ENCODE data around the gene PIK3CD.
A peak's percentile ranks its signal among the peaks of the same experiment; 100 is the strongest.
"Not testable (repeated sequence)": the region's sequence is repeated elsewhere in the genome, so short reads cannot be mapped to it uniquely, and the experiment has no call there.

The PIK3CD gene

DNA sequence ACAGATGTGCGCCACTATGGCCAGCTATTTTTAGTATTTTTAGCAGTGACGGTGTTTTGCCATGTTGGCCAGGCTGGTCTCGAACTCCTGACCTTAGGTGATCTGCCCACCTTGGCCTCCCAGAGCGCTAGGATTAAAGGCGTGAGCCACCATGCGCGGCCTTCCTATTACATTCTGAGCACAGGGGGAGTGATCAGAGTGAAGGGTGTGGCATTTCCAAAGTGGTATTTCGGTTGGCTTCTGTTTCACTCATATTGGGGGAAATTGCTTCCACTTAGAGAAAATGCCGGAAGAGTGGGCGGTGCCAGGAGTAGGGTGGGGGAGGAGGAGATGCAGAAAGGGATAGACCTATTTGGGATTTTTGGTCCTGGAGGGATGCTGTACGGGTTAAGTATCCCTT is 4.3 kb downstream of the PIK3CD start:
- DNase-seq, result no peak

DNA sequence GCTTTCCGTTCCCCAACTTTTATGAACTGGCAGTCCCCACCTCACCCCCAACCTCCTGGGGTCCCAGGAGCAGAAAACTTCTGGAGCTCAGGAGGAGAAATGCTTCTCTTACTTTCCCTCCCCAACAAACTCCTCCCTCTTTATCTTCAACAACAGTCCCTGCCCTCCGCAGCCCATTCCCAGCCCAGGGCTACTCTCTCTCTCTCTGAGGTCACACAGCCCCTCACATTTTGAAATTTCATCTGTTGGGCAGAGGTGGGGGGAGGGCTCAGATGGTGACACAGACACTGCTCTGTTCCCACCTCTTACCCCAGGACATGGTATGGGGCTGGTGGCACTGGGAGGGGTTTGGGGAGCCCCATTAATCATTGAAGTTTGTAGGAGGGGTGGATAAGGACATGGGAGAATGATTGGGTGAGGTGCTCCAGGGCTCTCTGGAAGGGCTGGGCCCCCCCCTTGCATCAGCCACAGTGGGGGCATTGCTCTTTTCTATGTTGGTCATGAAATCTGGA is 6.0 kb downstream of the PIK3CD start:
- no peak for DNase-seq

DNA sequence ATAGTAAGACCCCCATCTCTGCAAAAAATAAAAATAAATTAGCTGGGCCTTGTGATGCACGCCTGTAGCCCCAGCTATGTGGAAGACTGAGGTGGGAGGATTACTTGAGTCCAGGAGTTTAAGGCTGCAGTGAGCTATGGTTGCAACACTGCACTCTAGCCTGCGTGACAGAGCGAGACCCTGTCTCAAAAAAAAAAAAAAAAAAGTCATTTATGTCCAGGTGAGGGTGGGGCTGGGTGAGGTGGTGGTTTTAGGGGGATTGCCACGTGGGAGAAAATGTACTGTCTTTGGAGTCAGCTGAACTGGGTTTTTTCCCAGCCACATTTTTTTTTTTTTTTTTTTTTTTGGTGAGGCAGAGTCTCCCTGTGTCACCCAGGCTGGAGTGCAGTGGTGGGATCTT is 6.7 kb downstream of the PIK3CD start:
- no peak for DNase-seq

DNA sequence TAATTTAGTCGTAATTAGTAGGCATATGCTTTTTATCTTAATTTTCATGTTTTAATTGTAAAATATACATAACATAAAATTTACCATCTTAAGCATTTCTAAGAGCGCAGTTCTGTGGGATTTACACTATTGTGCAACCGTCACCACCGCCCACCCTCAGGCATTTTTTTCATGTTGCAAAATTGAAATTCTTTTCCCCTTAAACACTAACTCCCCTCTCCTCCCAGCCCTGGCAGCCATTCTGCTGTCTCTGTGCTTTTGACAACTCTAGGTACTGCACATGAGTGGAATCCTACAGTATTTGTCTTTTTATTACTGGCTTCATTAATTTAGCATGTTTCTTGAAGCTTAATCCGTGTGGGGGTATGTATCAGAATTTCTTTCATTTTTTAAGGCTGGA is 7.8 kb downstream of the PIK3CD start:
- peak; percentile 50 for DNase-seq

- DNase-seq, result no peak
Observed at GRCh38 chr1:9663257-9663656, 11.7 kb downstream of the PIK3CD start.

DNA sequence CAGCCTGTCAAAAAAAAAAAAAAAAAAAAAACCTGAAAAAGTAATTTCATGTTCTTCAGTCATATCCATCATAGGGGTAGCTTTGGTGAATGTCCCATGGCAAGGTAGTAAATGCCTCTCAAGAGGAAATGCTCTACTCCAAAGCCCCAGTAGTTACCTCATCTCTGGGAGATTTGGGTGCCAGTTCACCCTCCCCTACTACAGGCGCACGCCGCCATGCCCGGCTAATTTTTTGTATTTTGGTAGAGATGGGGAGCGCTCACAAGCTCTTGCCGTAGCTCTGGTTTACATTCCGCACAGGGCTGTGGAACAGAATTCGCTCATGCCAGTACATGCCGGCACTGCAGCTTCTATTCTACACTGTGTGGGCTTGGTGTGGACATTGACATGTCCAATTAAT is 13.7 kb downstream of the PIK3CD start:
- no peak for DNase-seq

- DNase-seq, result no peak
Observed at GRCh38 chr1:9668080-9668479, 16.5 kb downstream of the PIK3CD start.

GRCh38 chr1:9670085-9670484 is 18.6 kb downstream of the PIK3CD start:
- DNase-seq, result no peak

DNA sequence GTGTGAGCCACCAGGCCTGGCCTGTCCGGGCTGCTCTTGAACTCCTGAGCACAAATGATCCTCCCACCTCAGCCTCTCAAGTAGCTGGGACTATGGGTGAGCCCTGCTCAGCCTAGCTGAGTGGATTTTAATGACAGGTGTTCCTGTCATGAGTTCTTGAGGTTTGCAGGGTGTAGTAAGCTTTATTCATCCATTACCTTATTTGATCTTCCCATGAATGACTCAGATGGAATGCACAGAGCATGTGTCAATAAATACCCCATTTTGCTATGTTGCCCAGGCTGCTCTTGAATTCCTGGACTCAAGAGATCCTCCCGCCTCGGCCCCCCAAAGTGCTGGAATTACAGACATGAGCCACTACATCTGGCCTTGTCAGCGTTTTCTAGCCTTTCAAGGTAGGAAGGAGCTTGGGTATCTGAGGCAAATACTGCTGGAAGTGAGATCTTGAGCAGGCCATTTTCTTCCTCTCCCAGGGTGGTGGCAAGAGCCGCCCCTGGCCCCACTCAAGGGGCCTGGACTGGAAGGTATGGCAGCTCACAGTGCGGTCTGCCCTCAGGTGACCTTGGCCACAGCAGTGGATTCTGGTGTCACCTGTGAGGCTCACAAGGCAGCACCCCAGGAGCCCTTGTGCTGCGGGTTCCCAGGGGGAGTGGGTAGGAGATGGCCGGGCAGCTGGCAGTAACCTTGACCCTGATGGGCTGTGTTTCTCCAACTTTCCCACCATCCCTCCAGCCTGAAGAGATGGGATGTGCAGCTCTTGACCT is 20.0 kb downstream of the PIK3CD start:
- peak; percentile 86 for DNase-seq

DNA sequence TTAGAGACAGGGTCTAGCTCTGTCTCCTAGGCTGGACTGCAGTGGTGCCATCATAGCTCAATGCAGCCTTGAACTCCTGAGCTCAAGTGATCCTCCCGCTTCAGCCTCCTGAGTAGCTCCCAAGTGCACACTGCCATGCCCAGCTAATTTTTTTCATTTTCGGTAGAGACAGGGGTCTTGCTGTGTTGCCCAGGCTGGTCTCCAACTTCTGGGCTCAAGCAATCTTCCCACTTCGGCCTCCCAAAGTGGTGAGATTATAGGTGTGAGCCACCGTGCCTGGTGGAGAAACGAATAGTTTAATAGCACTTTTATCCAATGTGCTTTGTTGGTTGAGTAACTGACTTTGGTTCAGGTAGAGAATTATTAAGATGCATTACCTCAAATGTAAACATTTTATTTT is 20.9 kb downstream of the PIK3CD start:
- no peak for DNase-seq

DNA sequence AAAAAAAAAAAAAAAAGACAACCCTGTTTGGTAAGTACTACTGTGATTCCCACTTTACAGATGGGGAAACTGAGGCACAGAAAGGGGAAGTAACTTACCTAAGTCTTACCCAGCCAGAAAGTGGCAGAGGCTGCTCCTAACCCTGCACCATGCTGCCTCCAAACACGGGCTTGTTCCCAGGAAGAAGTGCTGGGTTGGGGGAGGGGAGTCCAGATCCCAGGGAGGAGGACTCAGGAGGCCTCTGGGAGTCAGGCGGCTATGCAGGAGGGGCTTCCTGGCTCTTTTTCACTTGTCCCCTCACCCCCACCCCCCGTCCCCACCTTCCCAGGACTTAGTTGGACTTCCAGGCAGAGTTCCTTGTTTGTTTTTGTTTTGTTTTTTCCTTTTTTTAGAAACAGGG is 23.9 kb downstream of the PIK3CD start:
- no peak for DNase-seq

GRCh38 chr1:9676128-9676527 is 24.6 kb downstream of the PIK3CD start:
- not testable (repeated sequence) for DNase-seq

DNA sequence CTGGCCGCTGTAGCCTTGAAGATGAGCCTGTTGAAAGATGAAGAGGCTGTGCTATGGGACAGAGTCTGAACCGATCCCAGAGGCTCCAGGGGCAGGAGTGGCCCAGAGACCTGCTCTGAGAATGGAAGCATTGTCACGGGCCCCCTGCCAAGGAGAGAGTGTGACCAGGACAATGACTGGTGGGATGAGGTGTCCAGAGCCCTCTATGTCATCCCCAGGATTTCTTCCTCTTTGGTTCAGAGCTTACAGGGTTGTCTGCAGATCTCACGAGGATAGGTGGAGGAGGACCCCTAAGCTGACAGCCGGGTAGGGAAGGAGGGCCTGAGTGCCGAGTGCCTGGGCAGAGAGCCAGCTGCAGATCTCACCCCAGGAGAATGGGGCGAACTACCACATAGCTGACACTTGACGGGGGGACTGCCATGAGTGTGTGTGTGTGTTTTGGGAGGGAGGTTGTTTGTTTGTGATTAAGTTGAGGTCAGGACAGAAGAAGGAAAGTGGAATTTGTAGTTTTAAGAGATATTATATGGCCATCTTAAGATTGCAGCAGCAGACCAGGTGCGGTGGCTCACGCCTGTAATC is 25.4 kb downstream of the PIK3CD start:
- no peak for DNase-seq

GRCh38 chr1:9680091-9680490 is 28.6 kb downstream of the PIK3CD start:
- DNase-seq, result no peak

DNA sequence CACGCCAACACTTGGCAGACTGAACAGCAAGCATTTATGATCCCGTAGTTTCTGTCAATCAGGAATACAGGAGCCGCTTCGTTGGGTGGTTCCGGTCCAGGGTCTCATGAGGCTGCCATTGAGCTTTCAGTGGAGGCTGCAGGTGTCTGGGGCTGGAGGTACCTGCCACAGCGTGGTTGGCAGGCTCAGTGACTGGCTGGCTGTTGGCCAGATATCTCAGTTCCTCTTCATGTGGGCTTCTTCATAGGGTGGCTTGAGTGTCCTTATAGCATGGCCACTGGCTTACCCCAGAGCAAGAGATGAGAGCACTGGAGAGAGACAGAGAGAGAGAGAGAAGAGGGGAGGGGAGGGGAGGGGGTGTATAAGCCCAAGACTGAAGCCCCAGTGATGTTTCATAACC is 29.3 kb downstream of the PIK3CD start:
- no peak for DNase-seq

GRCh38 chr1:9684801-9685200 is 33.3 kb downstream of the PIK3CD start:
- no peak for DNase-seq

- DNase-seq, result peak; percentile 39
Observed at GRCh38 chr1:9687120-9687873, 35.8 kb downstream of the PIK3CD start.

GRCh38 chr1:9687874-9688582 is 36.5 kb downstream of the PIK3CD start:
- DNase-seq, result no peak

DNA sequence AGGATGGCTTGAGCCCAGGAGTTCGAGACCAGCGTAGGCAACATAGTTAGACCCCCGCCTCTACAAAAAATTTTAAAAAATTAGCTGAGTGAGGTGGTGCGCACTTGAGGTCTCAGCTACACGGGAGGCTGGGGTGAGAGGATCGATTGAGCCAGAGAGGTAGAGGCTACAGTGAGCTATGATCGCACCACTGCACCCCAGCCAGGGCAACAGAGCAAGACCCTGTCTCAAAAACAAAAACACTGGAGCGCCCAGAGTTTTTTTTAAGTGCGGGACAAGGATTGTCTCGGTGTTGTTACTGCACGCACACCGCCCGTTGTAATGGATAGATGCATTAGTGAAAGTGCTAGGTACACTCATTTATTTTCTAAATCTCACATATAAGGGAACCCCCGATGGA is 37.1 kb downstream of the PIK3CD start:
- no peak for DNase-seq

DNA sequence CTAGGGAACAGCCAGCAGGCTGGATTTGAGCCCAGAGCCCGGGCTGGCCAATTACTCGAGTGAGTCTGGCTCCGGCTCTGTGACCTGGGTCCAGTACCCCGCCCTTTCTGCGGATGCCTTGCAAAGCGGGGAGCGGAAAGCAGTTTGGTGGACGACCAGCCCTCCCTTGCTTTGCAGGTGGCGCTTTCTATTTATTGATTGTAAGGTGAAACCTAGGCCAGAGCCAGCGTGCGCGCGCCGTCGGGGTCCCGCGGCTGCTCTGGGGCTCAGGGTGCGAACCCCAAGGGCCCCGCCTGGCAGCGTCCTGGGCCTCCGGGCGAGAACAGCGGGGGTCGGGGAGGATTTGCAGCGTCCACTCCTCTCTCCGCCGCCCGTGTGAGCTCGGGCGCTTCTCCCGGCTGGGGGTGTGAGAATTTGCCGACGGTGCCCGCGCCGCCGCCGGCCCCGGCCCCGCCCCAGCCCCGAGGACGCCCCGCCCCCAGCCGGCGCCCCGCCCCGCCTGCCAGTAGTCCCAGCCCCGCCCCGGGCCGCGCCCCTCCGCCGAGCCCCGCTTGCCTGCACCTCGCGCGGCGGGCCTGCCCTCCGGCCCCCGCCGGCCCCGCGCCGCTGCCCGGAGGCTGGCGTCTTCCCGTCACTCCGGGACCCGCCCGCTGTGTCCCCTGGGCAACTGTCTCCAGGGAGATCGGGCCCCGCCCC is 37.6 kb downstream of the PIK3CD start:
- DNase-seq, result peak; percentile 61

- no peak for DNase-seq
Observed at GRCh38 chr1:9689971-9690381, 38.4 kb downstream of the PIK3CD start.

DNA sequence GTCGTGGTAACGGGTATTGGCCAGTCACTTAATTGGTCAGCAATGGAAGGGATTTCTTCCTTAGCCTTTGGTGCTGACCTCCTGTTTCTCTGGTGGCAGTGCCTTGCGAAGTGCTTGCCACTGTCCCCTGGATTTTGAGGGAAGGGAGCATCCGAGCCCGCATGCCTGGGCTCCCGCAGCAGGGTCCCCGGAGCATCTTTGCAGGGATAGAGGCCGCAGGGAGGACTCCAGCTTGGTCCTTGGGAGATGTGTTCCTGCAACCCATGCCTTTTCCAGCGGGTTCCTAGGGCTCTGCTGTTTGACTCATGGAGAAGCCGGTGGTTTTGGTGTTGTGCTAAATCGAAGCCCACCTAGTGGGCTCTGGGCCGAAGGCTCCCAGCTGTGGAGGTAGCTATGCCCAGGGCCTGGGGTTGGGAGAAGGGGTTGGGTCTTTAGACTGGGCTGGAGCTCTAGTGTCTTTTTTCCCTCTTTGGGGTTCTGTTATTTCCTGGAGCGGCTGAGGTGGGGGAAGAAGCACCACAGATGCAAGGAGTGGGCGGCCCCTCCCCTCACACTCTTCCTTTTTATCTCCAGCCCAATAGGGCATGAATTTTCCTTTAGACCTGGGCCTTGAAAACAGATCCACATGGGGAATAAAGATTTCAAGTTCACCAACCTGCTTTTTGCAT is 39.0 kb downstream of the PIK3CD start:
- DNase-seq, result no peak
